GM10248 (cell line): ENCODE measurements around the gene SNTG2.

ENCODE experiments used
- CTCF ChIA-PET: fragments of 300-600 bp; sonication (Branson Sonifier 250); formaldehyde crosslinking; extraction: SDS; loops from one replicate; lab custom pipeline; 2021; ENCODE audit warnings: antibody characterized with exemption; lab: Yijun Ruan, JAX
- POLR2A ChIA-PET: fragments of 350-650 bp; sonication (Branson Sonifier 250); formaldehyde crosslinking; extraction: SDS; loops from one replicate; lab custom pipeline; 2020; ENCODE audit warnings: antibody characterized with exemption; lab: Yijun Ruan, JAX
- DNase-seq: peaks from one replicate; pipeline ENCODE4 v3.0.0; 2012; ENCODE audit errors: extremely low spot score
- TF ChIP-seq, protein P1 (sequence below): IDR thresholded peaks from 2 replicates; pipeline ENCODE4 v1.5.1; 2012; ENCODE audit warnings: mild to moderate bottlenecking, low read depth; ENCODE audit errors: extremely low read depth, missing control alignments, control extremely low read depth

The SNTG2 gene

GRCh38 chr2:1004398-1004797 lies 53.7 kb downstream of the SNTG2 start:
- no peak for DNase-seq

GRCh38 chr2:1010415-1010930 lies 59.8 kb downstream of the SNTG2 start:
- DNase-seq = no peak
- POLR2A ChIA-PET = no interaction called here
- CTCF ChIA-PET = no interaction called here
- TF ChIP-seq, protein P1, sequence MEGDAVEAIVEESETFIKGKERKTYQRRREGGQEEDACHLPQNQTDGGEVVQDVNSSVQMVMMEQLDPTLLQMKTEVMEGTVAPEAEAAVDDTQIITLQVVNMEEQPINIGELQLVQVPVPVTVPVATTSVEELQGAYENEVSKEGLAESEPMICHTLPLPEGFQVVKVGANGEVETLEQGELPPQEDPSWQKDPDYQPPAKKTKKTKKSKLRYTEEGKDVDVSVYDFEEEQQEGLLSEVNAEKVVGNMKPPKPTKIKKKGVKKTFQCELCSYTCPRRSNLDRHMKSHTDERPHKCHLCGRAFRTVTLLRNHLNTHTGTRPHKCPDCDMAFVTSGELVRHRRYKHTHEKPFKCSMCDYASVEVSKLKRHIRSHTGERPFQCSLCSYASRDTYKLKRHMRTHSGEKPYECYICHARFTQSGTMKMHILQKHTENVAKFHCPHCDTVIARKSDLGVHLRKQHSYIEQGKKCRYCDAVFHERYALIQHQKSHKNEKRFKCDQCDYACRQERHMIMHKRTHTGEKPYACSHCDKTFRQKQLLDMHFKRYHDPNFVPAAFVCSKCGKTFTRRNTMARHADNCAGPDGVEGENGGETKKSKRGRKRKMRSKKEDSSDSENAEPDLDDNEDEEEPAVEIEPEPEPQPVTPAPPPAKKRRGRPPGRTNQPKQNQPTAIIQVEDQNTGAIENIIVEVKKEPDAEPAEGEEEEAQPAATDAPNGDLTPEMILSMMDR = no peak

More at GRCh38 chr2:1004398-1004797, 53.7 kb downstream of the SNTG2 start:
- TF ChIP-seq, protein P1 = no peak
- CTCF ChIA-PET = no interaction called here
- POLR2A ChIA-PET = no interaction called here

DNA sequence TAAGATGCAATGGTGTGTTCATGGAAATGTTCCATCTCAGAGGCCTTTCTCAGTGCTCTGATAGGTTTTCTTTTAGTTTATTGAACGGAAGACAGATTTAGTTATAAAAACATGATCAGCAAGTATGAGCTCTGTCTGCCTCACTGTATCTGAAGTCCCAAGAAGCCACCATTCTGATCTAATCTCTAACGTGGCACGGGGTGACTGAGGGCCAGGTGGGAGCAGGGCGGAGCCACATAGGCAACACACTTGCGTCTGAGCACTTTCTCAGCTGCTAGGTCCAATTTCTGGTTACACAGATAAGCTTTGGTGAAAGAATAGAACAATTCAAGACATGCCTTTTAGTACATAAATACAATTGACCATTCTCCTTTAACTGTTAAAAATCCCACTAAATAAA lies 60.4 kb downstream of the SNTG2 start:
- ChIA-PET CTCF (no interaction called here), POLR2A (no interaction called here)
- DNase-seq = no peak
- TF ChIP-seq, protein P1 = no peak

DNA sequence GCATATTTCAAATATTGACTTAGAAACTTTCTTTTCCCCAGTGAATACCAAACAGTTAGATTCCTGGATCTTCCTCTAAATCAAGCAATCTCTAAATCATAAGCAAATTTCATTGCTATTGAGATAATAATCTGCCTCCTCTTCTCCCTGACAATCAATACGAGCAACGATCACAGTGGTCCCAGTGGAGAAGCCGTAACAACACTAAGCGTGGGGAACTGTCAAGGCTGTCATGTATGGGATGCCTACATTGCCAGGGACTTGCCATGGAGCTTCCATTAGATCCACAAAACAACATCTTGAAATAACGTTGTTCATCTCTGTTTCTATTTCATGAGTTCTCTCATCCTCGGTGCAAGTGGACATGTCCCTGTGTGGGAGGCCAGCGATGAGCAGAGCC lies 61.3 kb downstream of the SNTG2 start:
- POLR2A ChIA-PET = no interaction called here
- TF ChIP-seq, protein P1 = no peak
- no peak for DNase-seq
- CTCF ChIA-PET = no interaction called here

GRCh38 chr2:1014802-1015201 lies 64.2 kb downstream of the SNTG2 start:
- ChIA-PET CTCF (no interaction called here), POLR2A (no interaction called here)
- TF ChIP-seq, protein P1 = no peak

DNA sequence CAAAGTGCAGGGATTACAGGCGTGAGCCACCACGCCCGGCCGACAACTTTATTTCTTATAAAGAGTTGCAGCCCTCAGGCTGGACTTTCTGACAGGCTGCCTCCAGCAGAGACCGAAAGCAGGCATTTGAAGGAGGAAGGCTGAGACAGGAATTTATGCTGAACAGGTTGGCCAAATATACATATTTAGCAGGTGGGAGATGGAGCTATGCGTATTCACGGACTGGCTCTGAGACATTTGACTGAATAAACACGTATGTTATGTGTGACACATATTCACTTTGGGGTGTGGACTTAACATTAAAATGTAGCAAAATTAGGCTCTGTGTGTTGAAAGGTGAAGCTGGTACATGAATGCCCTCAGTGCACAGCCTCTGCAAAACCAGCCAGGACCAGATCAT lies 65.9 kb downstream of the SNTG2 start:
- TF ChIP-seq, protein P1 = no peak
- CTCF ChIA-PET = interaction anchor here (1.1 to 1.2 kb wide), 2 partner anchors 25 to 27 kb away, joined by 3 to 4 read pairs; no protein-coding TSS in a partner anchor
- POLR2A ChIA-PET = no interaction called here
- no peak for DNase-seq

More at GRCh38 chr2:1014802-1015201, 64.2 kb downstream of the SNTG2 start:
- no peak for DNase-seq
